GM21723 (cell line): ENCODE measurements around the gene COL4A2.

Source experiments
- ATAC-seq: cut with Tn5 transposase; IDR thresholded peaks from one replicate; pipeline ENCODE4 v1.9.1; 2021; ENCODE audit warnings: mild to moderate bottlenecking, moderate library complexity; ENCODE audit not compliant: unreplicated experiment

Gene COL4A2

DNA sequence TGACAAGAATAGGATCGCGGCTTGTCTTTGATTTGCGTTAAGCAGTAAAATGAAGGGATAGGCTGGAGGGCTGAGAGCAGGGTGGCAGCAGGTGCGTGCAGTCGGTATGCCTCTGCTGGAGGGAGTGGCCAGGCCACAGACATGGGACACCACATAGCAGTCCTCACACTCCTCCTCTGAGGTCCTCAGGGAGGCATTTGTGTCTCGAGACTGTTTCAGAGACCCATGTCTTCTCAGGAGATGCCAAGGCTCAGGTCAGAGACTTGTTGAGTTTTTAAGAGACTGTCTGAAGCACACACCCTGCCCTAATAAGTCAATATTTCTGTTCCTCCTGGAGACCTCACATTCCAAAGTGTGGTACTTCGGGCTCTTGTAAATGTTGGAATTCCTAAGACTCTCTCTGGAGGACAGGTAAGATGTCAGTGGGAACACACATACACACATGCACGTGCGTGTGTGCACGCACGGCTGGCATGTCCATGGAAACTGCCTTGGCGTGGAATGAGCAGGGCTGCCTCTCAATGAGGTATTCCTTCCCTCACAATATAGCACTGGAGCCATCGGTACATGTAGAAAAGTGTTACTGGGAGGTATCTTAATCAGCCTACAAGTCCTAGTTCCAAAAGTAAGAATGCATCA lies 46.4 kb downstream of the COL4A2 start:
- no peak for ATAC-seq

GRCh38 chr13:110354123-110354627 lies 47.1 kb downstream of the COL4A2 start:
- no peak for ATAC-seq

GRCh38 chr13:110354715-110355473 lies 47.8 kb downstream of the COL4A2 start:
- ATAC-seq: no peak

- ATAC-seq: no peak
Measured at GRCh38 chr13:110356362-110356761, 49.3 kb downstream of the COL4A2 start.

DNA sequence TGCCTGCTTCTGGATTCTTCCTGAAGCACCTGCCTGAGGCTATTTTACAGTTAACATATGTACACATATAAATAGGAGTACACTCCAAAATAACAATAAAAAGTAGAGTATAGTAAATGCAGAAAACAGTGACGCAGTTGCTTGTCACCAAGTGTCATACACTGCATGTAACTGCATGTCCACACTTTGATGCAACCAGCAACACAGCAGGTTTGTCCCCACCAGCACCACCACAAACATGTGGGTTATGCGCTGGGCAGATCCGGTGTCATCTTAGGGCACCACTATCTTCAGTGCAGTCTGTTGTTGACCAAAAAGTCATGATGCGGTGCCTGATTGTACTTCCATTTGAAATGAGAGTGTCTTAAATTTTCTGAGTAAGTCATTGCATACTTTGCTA lies 51.3 kb downstream of the COL4A2 start:
- ATAC-seq: no peak

- no peak for ATAC-seq
Measured at GRCh38 chr13:110359840-110360301, 52.8 kb downstream of the COL4A2 start.

- ATAC-seq: no peak
Measured at GRCh38 chr13:110360598-110360997, 53.5 kb downstream of the COL4A2 start.

DNA sequence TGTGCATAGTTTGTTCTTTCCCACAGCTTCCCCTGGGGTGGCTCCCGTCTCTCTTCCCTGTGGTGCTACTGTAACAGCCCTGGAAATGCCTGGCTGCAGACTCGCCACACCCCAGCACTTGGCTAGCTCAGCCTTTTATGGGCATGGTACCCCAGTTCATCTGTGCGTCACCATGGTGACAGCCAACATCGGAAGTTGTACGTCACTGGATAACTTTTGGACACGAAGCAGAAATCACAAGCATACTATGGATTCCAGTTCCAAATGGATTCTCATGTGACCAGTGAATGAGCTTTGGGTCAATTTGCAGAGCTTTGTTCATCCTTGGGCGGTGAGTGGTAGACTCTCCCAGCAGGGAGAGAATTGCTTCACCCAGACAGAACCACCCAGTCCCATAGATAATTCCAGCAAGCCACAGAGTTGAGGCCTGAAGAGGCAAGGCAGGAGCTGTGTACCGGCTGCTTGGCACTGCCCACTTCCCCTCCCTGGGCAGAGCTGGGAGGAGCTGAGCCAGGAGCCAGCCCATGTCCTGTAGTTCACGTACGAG lies 54.4 kb downstream of the COL4A2 start:
- ATAC-seq: no peak

GRCh38 chr13:110363010-110363409 lies 55.9 kb downstream of the COL4A2 start:
- ATAC-seq: no peak

- ATAC-seq: no peak
Measured at GRCh38 chr13:110364081-110364480, 57.0 kb downstream of the COL4A2 start.

DNA sequence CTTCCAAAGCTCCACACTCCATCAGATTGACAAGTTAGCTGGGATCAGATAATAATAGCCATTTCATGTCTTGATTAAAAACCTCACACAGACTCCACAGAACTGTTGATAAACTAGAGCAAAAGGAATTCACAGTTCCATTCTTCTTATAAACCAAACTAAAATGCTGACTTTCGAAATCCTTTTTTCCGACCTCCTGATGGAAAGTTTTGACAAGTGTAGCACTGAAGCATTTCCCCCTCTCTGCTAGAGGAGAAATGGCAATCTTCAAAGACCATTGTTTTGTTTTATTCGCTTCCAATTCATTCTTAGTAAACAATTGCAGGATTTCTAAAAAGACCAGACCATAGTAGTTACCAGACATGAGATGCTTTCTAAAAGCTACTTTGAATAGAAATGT lies 58.8 kb downstream of the COL4A2 start:
- ATAC-seq: no peak

- ATAC-seq: no peak
Measured at GRCh38 chr13:110366733-110367132, 59.6 kb downstream of the COL4A2 start.

- ATAC-seq: no peak
Measured at GRCh38 chr13:110367620-110368019, 60.5 kb downstream of the COL4A2 start.

DNA sequence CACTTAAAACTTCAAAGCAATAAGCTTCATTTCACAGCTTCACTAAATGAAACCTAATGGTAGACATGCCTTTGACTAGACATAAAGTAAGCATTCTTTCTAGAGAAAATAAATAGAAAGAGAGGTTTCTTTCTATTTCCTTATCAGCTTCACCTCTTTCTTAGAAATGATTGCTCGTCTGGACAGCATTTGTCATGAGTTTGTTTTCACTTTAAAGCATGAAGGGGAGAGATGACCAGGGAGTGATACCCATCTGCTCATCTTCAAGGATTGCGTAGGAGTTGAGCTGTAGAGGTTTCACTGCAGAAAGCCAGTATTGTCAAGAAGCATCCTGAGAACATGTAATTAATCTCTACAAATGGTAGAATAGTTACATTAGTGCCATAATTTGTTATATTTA lies 61.3 kb downstream of the COL4A2 start:
- ATAC-seq: no peak

- ATAC-seq: no peak
Measured at GRCh38 chr13:110369400-110369799, 62.3 kb downstream of the COL4A2 start.

GRCh38 chr13:110371550-110372465 lies 64.7 kb downstream of the COL4A2 start:
- no peak for ATAC-seq

GRCh38 chr13:110372676-110373075 lies 65.6 kb downstream of the COL4A2 start:
- ATAC-seq: no peak

- no peak for ATAC-seq
Measured at GRCh38 chr13:110373617-110374016, 66.5 kb downstream of the COL4A2 start.

- no peak for ATAC-seq
Measured at GRCh38 chr13:110374431-110375370, 67.6 kb downstream of the COL4A2 start.

- ATAC-seq: no peak
Measured at GRCh38 chr13:110376120-110376519, 69.0 kb downstream of the COL4A2 start.
